Measurements from ENCODE around the gene AOX1.

GRCh38 chr2:200622106-200622505, 36.3 kb downstream of the AOX1 start:
- TF ChIP-seq CTCF (IDR thresholded peaks at IDR 0.05; ENCODE audit: low read length) (no peak), EZH2 (optimal IDR thresholded peaks at IDR 0.05; ENCODE audit: low read depth, low read length) (no peak), EZH2phosphoT487 (IDR thresholded peaks at IDR 0.05; ENCODE audit: low read length) (no peak)

All from MM.1S (cell line).